ENCODE results near the gene ATP1A2.

DNA sequence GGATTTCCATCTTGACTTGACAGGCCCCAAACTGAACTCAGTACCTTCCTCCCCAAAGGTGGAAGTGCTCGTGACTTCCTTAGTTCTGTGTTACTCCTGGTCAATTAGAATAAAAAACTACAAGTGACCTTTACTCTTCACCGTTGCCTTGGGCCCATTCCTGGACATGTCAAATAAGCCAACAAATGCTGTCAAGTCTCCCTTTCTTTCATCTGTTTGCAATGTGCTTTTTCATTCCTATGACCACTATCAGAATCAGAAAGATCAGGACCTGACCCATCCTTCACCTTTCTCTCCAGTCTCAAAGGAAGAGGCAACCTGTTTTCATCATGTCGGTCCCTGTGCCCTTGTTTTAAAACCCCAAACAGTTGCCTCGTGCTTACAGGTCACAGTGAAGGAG, 40.7 kb upstream of the ATP1A2 start:
- TF ChIP-seq POLR2A (IDR thresholded peaks at IDR 0.05; ENCODE audit: low read depth, low read length) (no peak), POLR2AphosphoS5 (IDR thresholded peaks at IDR 0.05; ENCODE audit: low read depth, low read length) (no peak)
